NAMALWA (cell line): ENCODE results near the gene CD83.
"Not testable (repeated sequence)": the region's sequence is repeated elsewhere in the genome, so short reads cannot be mapped to it uniquely, and the experiment has no call there.

ENCODE experiments used
- DNase-seq: peaks from one replicate; pipeline ENCODE4 v3.0.0-alpha.2; 2015; ENCODE audit warnings: low spot score

CD83 gene

DNA sequence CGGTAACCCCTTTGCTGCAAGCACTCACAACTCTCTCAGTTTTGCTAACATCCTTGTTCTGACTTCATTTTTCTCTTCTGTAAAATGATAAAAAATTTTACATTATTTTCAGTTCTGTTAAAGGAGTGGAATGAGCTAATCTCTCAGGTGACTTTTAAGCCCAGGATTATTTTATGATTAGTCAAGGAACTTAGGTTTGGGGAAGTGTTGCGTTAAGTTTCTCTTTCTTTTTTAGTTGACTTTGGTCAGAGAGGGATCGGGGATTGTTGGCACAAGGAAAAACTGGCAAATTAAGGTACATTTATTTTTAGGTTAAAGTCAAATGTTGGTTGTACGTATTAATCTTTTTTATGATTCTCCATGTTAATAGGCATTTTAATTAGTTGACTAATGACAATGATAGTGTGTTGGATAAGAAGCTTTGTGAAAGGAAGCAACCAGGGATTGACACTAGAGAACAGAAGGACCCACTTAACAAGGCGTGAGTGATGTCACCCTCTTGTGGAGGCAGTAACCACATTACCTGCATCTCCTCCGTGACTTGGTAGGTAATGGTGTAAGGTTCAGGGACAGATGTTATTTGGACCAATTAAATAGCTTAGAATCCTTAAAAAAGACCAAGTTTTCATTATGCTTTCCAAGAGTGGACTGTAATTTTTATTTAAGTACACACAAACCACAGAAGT lies 31.6 kb downstream of the CD83 start:
- DNase-seq: no peak

DNA sequence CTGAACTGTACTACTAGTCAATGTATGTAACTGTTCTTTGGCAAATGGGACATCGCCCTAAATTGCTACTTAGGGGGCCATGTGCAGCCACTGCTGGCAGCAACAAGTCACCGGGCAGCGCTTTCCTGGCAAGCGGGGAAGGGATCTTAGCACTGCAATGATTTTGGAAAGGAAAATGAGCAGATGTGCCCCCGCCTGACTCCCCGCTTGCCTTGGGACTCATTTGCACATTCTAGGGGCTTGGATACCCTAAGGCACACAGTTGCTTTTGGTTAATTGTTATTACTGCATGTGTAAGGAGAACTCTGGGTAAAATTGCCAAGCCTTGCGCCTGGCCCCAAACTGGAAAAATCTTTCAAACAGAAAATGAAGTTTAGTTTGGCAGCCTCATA lies 32.2 kb downstream of the CD83 start:
- no peak for DNase-seq

- not testable (repeated sequence) for DNase-seq
Observed at GRCh38 chr6:14151300-14151699, 33.7 kb downstream of the CD83 start.

- no peak for DNase-seq
Observed at GRCh38 chr6:14151773-14152172, 34.2 kb downstream of the CD83 start.

- DNase-seq: no peak
Observed at GRCh38 chr6:14153228-14153627, 35.7 kb downstream of the CD83 start.

DNA sequence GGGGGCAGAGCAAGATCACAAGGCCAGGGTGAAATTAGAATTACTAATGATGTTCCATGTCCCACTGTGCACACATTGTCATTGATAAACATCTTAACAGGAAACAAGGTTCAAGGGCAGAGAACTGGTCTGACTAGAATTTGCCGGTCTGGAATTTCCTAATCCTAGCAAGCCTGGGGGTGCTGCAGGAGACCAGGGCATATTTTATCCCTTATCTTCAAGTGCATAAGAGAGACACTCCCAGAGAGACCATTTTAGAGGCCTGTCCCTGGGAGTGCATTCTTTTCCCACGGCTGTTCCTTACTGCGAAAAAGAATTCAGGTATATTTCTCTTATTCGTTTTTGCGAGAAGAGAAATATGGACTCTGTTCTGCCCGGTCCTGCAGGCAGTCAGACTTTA lies 41.5 kb downstream of the CD83 start:
- no peak for DNase-seq

DNA sequence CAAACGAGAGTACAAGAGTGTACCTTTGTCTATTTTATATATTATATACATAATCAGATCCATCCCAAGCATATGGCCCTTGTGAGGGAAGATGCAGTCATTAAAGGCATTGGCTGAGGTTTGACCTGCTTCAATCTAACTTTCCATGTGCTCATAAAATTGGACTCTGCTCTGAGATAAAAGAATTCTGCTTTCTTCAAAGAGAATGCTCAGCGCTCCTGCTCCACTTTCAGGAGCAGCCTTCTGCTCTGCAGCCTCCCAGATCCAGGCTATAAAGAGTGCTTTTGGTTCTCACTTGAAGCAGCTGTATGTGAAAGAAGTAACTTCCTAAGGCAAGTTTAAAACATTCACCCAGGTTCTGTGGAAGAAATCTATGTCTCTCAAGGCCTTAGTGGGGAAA lies 45.3 kb downstream of the CD83 start:
- DNase-seq: no peak

- DNase-seq: no peak
Observed at GRCh38 chr6:14165091-14165490, 47.5 kb downstream of the CD83 start.

DNA sequence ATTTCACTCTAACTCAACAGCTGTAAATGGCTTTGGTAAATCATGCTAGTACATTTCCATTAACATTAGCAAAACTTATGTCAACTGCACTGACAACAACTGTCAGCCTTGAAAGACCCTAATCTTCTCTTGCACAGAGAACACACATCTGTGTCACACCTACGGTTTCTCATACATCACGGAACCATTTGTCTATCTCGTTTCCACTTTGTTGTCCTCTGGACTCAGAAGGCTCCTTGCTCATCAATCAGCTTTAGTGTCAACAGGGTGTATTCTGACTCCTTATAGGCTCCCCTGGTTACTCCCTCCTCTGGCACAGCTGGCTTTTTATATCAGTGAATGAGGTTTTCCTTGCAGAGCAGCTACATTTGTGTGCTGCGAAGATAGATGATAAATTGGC lies 49.3 kb downstream of the CD83 start:
- no peak for DNase-seq

GRCh38 chr6:14170128-14170527 lies 52.6 kb downstream of the CD83 start:
- no peak for DNase-seq

DNA sequence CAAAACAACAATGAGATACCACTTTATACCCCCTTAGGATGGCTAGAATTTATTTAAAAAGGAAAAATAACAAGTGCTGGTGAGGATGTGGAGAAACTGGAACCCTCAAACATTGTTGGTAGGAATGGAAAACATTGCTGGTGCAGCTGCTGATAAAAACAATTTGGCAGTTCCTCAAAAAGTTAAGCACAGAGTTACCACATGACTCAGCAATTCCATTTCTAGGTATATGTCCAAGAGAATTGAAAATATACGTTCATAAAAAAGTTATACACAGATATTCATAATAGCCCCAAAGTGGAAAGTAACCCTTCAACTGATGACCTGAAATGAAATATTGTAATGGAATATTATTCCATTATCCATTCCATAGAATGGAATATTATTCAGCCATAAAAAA lies 55.0 kb downstream of the CD83 start:
- DNase-seq: no peak

DNA sequence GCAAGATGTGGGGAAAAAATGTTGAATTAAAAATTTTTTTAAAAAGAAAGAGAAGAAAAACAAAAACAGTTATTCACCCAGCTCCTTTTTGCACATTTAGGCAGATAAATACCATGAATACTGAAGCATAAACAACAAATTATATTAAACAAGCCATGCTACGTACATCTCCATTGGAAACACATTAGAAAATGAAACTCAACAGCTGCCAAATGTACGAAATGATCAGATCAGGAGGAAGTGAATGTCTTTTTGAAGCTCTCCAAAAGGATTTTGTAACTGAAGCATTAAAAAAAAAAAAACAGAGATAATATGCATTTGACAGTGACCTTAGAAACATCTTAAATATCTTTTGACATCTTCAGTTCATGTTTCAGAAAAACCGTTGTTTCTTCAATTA lies 56.7 kb downstream of the CD83 start:
- no peak for DNase-seq

DNA sequence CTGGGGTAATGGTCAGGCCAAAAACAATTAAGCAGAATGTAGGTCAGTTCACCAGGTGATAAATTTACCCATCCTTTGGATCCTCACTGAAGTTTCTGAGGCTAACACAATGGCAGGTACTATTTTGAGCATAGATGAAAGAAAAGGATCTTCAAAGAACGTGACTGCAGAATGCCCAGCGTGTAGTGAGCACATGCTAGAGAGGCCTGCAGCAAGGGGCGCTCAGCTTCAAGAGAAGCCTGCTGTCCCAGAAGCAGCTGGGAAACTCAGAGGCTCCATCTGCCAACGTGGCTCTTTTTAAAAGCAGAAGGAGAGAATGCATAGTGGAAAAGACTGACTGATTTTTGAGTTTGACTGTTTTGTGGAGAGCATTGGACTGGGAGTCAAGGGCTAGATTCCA lies 57.4 kb downstream of the CD83 start:
- no peak for DNase-seq

DNA sequence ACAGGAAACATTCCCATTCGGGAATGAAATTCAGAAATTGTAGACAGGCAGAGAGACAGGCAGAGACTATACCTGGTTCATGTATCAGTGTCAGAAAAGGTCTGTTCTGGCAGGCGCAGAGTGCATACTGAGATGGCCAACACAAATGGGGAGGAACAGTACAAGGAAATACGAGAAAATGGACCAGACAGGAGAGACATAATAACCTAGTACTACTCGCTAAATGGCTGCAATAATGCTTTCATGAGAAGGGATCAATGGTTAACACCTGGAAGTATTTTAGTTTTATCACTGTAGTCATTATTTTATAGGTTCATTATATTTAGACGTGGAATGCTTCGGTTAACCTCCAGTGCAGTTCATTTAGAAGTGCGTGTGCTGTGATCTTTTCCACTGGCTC lies 58.9 kb downstream of the CD83 start:
- DNase-seq: no peak

DNA sequence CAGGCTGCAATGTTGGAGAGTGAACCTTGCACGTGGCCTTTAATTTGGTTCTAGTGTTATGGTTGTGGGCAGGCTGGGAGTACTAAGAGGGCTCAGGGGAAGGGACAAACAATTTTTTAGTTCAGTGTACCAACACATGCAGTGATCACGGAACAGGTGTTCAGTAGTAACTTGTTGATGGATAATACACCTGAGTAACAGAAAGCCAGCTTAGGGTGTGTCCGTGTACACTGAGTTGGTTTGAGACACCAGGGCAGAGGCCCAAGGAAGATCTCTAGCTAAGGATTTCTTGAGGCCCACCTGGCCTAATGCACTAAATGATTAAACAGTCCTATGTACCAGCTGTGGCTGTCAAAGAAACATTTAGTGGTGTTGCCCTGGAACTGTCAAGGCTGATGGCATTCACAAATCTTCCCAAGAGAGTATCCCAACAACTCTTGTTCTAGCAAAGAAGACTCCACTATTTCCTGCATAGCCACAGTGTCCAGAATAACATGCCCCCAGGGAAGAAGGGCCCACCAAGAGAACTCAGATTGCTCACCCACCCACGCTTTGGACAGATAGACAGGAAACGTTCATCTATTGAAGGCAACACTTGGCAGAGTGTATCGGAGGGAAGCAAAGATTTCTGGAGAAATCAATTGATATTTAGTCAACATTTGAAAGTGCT lies 60.0 kb downstream of the CD83 start:
- DNase-seq: no peak

DNA sequence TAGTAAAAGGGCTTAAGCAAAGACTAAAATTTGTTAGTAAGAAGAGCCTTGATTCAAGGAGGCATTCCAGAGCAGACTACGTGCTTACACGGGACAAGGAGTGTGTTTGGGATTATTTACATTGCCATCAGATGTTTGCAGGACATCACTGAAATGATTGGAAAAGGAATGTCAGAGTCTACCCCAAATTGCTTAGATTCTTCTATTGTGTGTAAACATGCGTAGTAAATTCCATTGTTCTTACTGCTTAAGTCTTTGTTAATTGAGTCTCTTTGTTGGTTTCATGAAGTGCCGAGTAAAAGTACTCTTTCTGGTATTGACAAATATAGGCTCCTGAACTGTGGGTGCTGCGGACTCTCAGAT lies 60.5 kb downstream of the CD83 start:
- DNase-seq: no peak

DNA sequence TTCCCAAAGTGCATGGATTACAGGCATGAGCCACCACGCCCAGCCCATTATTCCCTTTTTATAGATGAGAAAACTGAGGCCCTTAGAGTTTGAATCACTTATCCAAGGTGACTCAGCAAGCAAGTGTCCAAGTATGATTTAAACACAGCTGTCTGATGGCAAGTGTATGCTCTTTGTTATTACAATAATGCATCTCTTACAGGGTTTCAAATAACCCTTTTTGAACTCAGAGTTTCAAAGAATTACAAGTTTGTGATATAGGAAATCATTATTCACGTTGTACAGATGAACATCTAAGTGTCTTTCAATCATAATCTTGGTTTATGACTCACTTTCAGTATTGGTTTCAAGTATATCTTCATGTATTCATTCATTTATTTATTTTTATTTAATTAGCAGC lies 63.0 kb downstream of the CD83 start:
- DNase-seq: no peak

- DNase-seq: no peak
Observed at GRCh38 chr6:14182916-14183315, 65.3 kb downstream of the CD83 start.
